Esophagus muscularis mucosa (tissue), 4 donors: Measurements from ENCODE around the gene FGF14. TPM values are rescaled to one million over a fixed set of nuclear protein-coding genes. Genes with fewer than 3 reads are reported as not detected.

ENCODE experiments used
- DNase-seq: peaks from one replicate; pipeline ENCODE4 v3.0.0-alpha.2; 2017; ENCODE audit errors: extremely low spot score
- H3K27ac ChIP-seq, 4 donors: fragments of 200-600 bp; sonication (generic); replicated peaks in 1 of 4; 1 replicate in 3 of 4; 2 replicates in 1 of 4; pipeline ENCODE4 v1.5.1; 2016 to 2019; ENCODE audit warnings: mild to moderate bottlenecking in 1 of 4
- H3K27me3 ChIP-seq, 4 donors: fragments of 200-600 bp; sonication (generic); one replicate each; pipeline versions ENCODE4 v1.5.1 to v1.6.0; 2016 to 2019
- H3K36me3 ChIP-seq, 4 donors: fragments of 200-600 bp; sonication (generic); one replicate each; pipeline ENCODE4 v1.5.1; 2016 to 2019
- H3K4me1 ChIP-seq, 4 donors: fragments of 200-600 bp; sonication (generic); one replicate each; pipeline ENCODE4 v1.5.1; 2016 to 2019
- H3K4me3 ChIP-seq, 4 donors: fragments of 200-600 bp; sonication (generic); 1 replicate in 2 of 4; 2 replicates in 2 of 4; pipeline ENCODE4 v1.5.1; 2016 to 2019; ENCODE audit warnings: mild to moderate bottlenecking in 4 of 4, moderate library complexity in 1 of 4
- H3K9me3 ChIP-seq, 4 donors: fragments of 200-600 bp; sonication (generic); 1 replicate in 3 of 4; 2 replicates in 1 of 4; pipeline ENCODE4 v1.5.1; 2016 to 2019
- CTCF ChIP-seq, 3 experiments: fragments of 200-600 bp in 2 of 3; fragments of 450-650 bp in 1 of 3; sonication (generic) in 2 of 3; IDR thresholded peaks; one replicate each; pipeline ENCODE4 v1.5.1; 2017 to 2019; ENCODE audit warnings: antibody characterized with exemption in 3 of 3, mild to moderate bottlenecking in 2 of 3, moderate library complexity in 1 of 3
- EP300 ChIP-seq: sonication (generic); formaldehyde crosslinking; IDR thresholded peaks from one replicate; pipeline ENCODE4 v1.6.1; 2017; ENCODE audit warnings: antibody characterized with exemption
- POLR2A ChIP-seq: fragments of 450-650 bp; IDR thresholded peaks from one replicate; pipeline ENCODE4 v1.6.1; 2017; ENCODE audit warnings: antibody characterized with exemption, moderate library complexity, mild to moderate bottlenecking, low read depth
- POLR2AphosphoS5 ChIP-seq, 2 donors: sonication (generic); formaldehyde crosslinking; IDR thresholded peaks; one replicate each; pipeline ENCODE4 v1.6.1; 2017; ENCODE audit warnings: antibody characterized with exemption in 2 of 2
- WGBS: methylation state at CpG from one replicate; pipeline ENCODE4 v1.1.5; 2018; 5-methylcytosine and 5-hydroxymethylcytosine counted together
- intact Hi-C: fragments of 100-400 bp; cut with DNase I; formaldehyde crosslinking; loops from one replicate; pipeline ENCODE4 v1.15.1; 2023
- total RNA-seq, 4 donors: library from RNA; depleted of rRNA; stranded (reverse); fragments of >200 nt; gene quantifications; one replicate each; pipeline versions ENCODE4 v1.1.0 to v1.2.1, GENCODE V29; 2016

FGF14 gene
- total RNA-seq, 4 donors from 2014 or later = 0.33 to 2.1 (median 0.87) TPM

- DNase-seq = no peak
- 92% methylated on average over 10 of the region's 10 CpGs for WGBS
Observed at GRCh38 chr13:101717353-101717752, 684.5 kb downstream of the FGF14 start.

GRCh38 chr13:101714195-101714594, 687.7 kb downstream of the FGF14 start:
- Histone ChIP-seq H3K9me3 (no peaks in the 10 kb centered on the region), H3K36me3 (no peaks in the 10 kb centered on the region), H3K27ac (no peak overlapping the region), H3K27me3 (no peaks in the 10 kb centered on the region), H3K4me1 (peaks cover 0 to 2% (median 0%) of the 10 kb centered on the region in 4 donors), H3K4me3 (no peak overlapping the region)
- intact Hi-C loops = no loop called here
- WGBS = 97% methylated on average over 3 of the region's 3 CpGs
- no peak for DNase-seq
- TF ChIP-seq EP300 (no peak), POLR2A (no peak), POLR2AphosphoS5 (IDR thresholded peaks at IDR 0.05) (no peak)

More at GRCh38 chr13:101717353-101717752, 684.5 kb downstream of the FGF14 start:
- no peak for TF ChIP-seq CTCF (IDR thresholded peaks at IDR 0.05)
- TF ChIP-seq EP300 = no peak
- no peak for TF ChIP-seq POLR2A
- no peak for TF ChIP-seq POLR2AphosphoS5 (IDR thresholded peaks at IDR 0.05)
- Histone ChIP-seq H3K4me1 (no peaks in the 10 kb centered on the region), H3K27ac (no peak overlapping the region), H3K36me3 (peaks cover 0 to 3% (median 0%) of the 10 kb centered on the region in 4 donors), H3K27me3 (no peaks in the 10 kb centered on the region), H3K9me3 (no peaks in the 10 kb centered on the region), H3K4me3 (no peak overlapping the region)
- intact Hi-C loops = no loop called here

GRCh38 chr13:101712026-101712348, 689.9 kb downstream of the FGF14 start:
- TF ChIP-seq CTCF (IDR thresholded peaks at IDR 0.05) (no peak), POLR2AphosphoS5 (IDR thresholded peaks at IDR 0.05) (no peak), EP300 (no peak), POLR2A (no peak)
- Histone ChIP-seq H3K27ac (no peak overlapping the region), H3K27me3 (no peaks in the 10 kb centered on the region), H3K36me3 (no peaks in the 10 kb centered on the region), H3K9me3 (no peaks in the 10 kb centered on the region), H3K4me1 (peaks cover 0 to 2% (median 0%) of the 10 kb centered on the region in 4 donors), H3K4me3 (no peak overlapping the region)
- no peak for DNase-seq
- whole genome bisulfite sequencing = 82% methylated on average over 2 of the region's 2 CpGs
- intact Hi-C loops = no loop called here

GRCh38 chr13:101711307-101712025, 690.4 kb downstream of the FGF14 start:
- H3K27me3 ChIP-seq = no peaks in the 10 kb centered on the region
- intact Hi-C loops = no loop called here
- no peaks in the 10 kb centered on the region for H3K36me3 ChIP-seq
- no peak overlapping the region for H3K4me3 ChIP-seq
- no peak overlapping the region for H3K27ac ChIP-seq
- no peak for DNase-seq
- 78% methylated on average over 2 of the region's 2 CpGs for WGBS
- H3K4me1 ChIP-seq = peaks cover 0 to 2% (median 0%) of the 10 kb centered on the region in 4 donors
- TF ChIP-seq POLR2AphosphoS5 (IDR thresholded peaks at IDR 0.05) = no peak
- TF ChIP-seq POLR2A = no peak
- no peak for TF ChIP-seq EP300
- no peak for TF ChIP-seq CTCF (IDR thresholded peaks at IDR 0.05)
- H3K9me3 ChIP-seq = no peaks in the 10 kb centered on the region

GRCh38 chr13:101709952-101710351, 691.9 kb downstream of the FGF14 start:
- intact Hi-C loops = no loop called here
- no peak for DNase-seq
- Histone ChIP-seq H3K27me3 (no peaks in the 10 kb centered on the region), H3K27ac (no peak overlapping the region), H3K4me1 (peaks cover 0 to 2% (median 0%) of the 10 kb centered on the region in 4 donors), H3K4me3 (no peak overlapping the region), H3K36me3 (no peaks in the 10 kb centered on the region), H3K9me3 (no peaks in the 10 kb centered on the region)
- TF ChIP-seq POLR2AphosphoS5 (IDR thresholded peaks at IDR 0.05) = no peak
- TF ChIP-seq CTCF (IDR thresholded peaks at IDR 0.05) = no peak
- no peak for TF ChIP-seq POLR2A
- TF ChIP-seq EP300 = no peak
- WGBS = 92% methylated on average over 6 of the region's 6 CpGs
